Kidney (tissue), 14 donors: ENCODE data around the gene PMEPA1. TPM values are rescaled to one million over a fixed set of nuclear protein-coding genes. Genes with fewer than 3 reads are reported as not detected.

ENCODE experiments used
- DNase-seq, 5 donors: peaks; one replicate each; pipeline ENCODE4 v3.0.0-alpha.2; 2013 to 2020
- FAIRE-seq: peaks from 2 replicates; lab custom pipeline; 2012; peaks lifted over from hg19 to GRCh38; lab: Jason Lieb, UNC
- H3K27ac ChIP-seq, 2 donors: one replicate each; pipeline ENCODE4 v1.7.0; 2013; ENCODE audit warnings: low read depth in 2 of 2, low read length in 2 of 2, inconsistent platforms in 1 of 2
- H3K27me3 ChIP-seq: one replicate; pipeline ENCODE4 v1.7.1; 2013; ENCODE audit warnings: low read length, inconsistent platforms; ENCODE audit not compliant: control insufficient read depth, insufficient read depth
- H3K36me3 ChIP-seq, 3 donors: one replicate each; pipeline versions ENCODE4 v1.7.0 to v1.7.1; 2013; ENCODE audit warnings: low read length in 3 of 3, control low read depth in 1 of 3, inconsistent platforms in 1 of 3; ENCODE audit not compliant: insufficient read depth in 3 of 3, control insufficient read depth in 2 of 3
- H3K4me1 ChIP-seq, 3 donors: one replicate each; pipeline versions ENCODE4 v1.7.0 to v1.7.1; 2013; ENCODE audit warnings: low read length in 3 of 3, inconsistent platforms in 1 of 3, low read depth in 1 of 3; ENCODE audit not compliant: control insufficient read depth in 2 of 3, insufficient read depth in 2 of 3
- H3K4me3 ChIP-seq, 3 donors: one replicate each; pipeline versions ENCODE4 v1.7.0 to v1.8.1; 2013; ENCODE audit warnings: low read length in 3 of 3, control low read depth in 1 of 3, inconsistent platforms in 1 of 3
- H3K9ac ChIP-seq, 3 donors: one replicate each; pipeline versions ENCODE4 v1.7.0 to v1.7.1; 2013; ENCODE audit warnings: low read length in 3 of 3, control low read depth in 1 of 3, inconsistent platforms in 1 of 3
- H3K9me3 ChIP-seq, 3 donors: one replicate each; pipeline versions ENCODE4 v1.7.0 to v1.7.1; 2013; ENCODE audit warnings: low read length in 3 of 3, control low read depth in 1 of 3, inconsistent platforms in 1 of 3; ENCODE audit not compliant: control insufficient read depth in 2 of 3, insufficient read depth in 1 of 3
- intact Hi-C: fragments of 100-400 bp; cut with DNase I; formaldehyde crosslinking; loops from one replicate; pipeline ENCODE4 v1.11.1; 2022
- polyA plus RNA-seq: library from polyadenylated mRNA; stranded (reverse); fragments of 350-450 nt; fragmentation: Illumina TruSeq; extraction: RNeasy Lipid Tissue Mini Kit (QIAGEN cat#74804); gene quantifications from one replicate; pipeline ENCODE4 v1.2.3, GENCODE V29; 2014; ENCODE audit warnings: low read depth, low replicate concordance; ENCODE audit not compliant: insufficient read depth
- total RNA-seq: library from RNA; stranded (reverse); fragmentation: NEBNext Ultra II Directional; extraction: Animal tissue kit (Norgen Biotek cat#: 25700); gene quantifications from one replicate; pipeline ENCODE4 v1.2.1, GENCODE V29; 2021
- TF ChIP-seq, protein P1 (sequence below): IDR thresholded peaks from 3 replicates; pipeline ENCODE4 v1.5.1; 2012; ENCODE audit warnings: mild to moderate bottlenecking, moderate library complexity, borderline replicate concordance; ENCODE audit not compliant: insufficient read depth; ENCODE audit errors: extremely low read depth
- donor health status: control.
- donor health status: control.
- donor health status: control.
- donor health status: control.
- donor health status: control.
- donor health status: DM: yes; HTN: yes; CAD: no.
- donor health status: Normal renal cell carcinoma (clear cell type).

The PMEPA1 gene
- total and polyA plus RNA-seq, 2 donors from 2014 or later, result 12.9 to 30.4 TPM

DNA sequence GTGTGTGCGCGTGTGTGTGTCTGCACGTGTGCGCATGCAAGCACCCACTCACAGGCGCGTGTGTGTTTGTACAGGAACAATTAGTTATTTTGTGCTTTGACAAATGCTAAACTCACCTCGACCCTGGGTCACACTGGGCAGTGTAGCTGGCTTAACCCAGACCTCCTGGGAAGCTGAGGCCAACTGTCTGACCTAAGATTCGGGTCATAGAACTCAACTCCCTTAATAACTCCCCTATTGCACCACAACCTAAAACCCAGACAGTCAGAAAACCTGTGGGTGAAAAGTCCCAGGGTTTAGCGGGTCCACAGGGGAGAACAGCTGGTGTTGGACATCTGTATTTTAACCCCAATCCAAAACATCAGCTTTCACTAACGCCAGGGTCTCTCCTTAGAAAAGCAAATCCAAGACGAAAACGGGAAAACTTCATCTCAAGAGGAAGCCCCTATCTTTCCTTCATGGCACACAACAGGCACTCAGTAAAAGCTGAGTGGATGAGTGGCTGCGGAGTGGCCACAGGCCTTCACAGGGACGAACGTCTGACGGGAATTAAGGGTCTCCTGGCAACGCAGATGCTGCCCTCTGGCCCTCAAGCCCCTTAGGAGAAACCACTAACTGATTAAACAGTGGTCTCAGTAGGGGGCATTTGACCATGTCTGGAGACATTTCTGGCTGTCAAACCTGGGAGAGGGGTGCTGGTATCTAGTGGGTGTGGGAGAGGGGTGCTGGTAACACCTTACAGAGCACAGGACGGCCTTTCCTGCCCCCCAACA is 4.5 kb downstream of the PMEPA1 start:
- intact Hi-C loops, result no loop called here

GRCh38 chr20:57704245-57704644 is 5.6 kb downstream of the PMEPA1 start:
- FAIRE-seq, result no peak
- DNase-seq, result no peak
- H3K9ac ChIP-seq, result no peak overlapping the region
- no peaks in the 10 kb centered on the region for H3K36me3 ChIP-seq
- H3K27ac ChIP-seq, result no peak overlapping the region
- no peaks in the 10 kb centered on the region for H3K27me3 ChIP-seq
- H3K4me3 ChIP-seq, result no peak overlapping the region
- peaks cover 0 to 4% (median 0%) of the 10 kb centered on the region in 3 donors for H3K4me1 ChIP-seq
- intact Hi-C loops, result no loop called here
- TF ChIP-seq, protein P1, sequence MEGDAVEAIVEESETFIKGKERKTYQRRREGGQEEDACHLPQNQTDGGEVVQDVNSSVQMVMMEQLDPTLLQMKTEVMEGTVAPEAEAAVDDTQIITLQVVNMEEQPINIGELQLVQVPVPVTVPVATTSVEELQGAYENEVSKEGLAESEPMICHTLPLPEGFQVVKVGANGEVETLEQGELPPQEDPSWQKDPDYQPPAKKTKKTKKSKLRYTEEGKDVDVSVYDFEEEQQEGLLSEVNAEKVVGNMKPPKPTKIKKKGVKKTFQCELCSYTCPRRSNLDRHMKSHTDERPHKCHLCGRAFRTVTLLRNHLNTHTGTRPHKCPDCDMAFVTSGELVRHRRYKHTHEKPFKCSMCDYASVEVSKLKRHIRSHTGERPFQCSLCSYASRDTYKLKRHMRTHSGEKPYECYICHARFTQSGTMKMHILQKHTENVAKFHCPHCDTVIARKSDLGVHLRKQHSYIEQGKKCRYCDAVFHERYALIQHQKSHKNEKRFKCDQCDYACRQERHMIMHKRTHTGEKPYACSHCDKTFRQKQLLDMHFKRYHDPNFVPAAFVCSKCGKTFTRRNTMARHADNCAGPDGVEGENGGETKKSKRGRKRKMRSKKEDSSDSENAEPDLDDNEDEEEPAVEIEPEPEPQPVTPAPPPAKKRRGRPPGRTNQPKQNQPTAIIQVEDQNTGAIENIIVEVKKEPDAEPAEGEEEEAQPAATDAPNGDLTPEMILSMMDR, result no peak
- no peaks in the 10 kb centered on the region for H3K9me3 ChIP-seq

More for the DNA sequence above, 4.5 kb downstream of the PMEPA1 start:
- H3K4me1 ChIP-seq, result peaks cover 0 to 4% (median 0%) of the 10 kb centered on the region in 3 donors
- H3K9ac ChIP-seq, result peak overlapping the region in 1 of 3 donors; percentile 0
- no peaks in the 10 kb centered on the region for H3K9me3 ChIP-seq
- TF ChIP-seq, protein P1, result no peak
- DNase-seq (no peak), FAIRE-seq (no peak)
- H3K27me3 ChIP-seq, result no peaks in the 10 kb centered on the region
- H3K36me3 ChIP-seq, result no peaks in the 10 kb centered on the region
- no peak overlapping the region for H3K27ac ChIP-seq
- H3K4me3 ChIP-seq, result no peak overlapping the region

DNA sequence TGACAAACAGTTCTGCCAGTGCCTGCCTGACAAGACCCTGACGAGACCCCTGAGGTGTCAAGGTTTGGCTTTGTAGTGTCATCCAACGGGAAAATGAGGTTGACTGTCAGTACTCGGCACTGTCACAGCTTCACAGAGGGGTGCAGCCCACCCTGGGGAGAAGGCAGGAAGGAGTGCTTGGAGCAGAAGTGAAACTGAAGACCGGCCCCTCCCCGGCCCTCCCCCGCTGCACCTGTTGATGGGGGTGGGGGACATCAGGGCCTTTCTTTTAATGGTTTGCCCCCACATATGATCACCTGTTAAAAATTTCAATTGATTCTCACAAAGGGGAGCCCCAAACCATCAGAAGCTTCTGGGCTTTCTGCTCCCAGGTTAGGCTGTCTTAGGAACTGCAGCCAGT is 6.8 kb downstream of the PMEPA1 start:
- intact Hi-C loops, result no loop called here
- H3K4me3 ChIP-seq, result no peak overlapping the region
- DNase-seq (no peak), FAIRE-seq (no peak)
- H3K9me3 ChIP-seq, result no peaks in the 10 kb centered on the region
- TF ChIP-seq, protein P1, result no peak
- no peak overlapping the region for H3K9ac ChIP-seq
- no peaks in the 10 kb centered on the region for H3K27me3 ChIP-seq
- peaks cover 0 to under 1% (median 0%) of the 10 kb centered on the region in 3 donors for H3K4me1 ChIP-seq
- H3K27ac ChIP-seq, result no peak overlapping the region
- H3K36me3 ChIP-seq, result no peaks in the 10 kb centered on the region
